Fibroblast of skin of back (primary cell): Measurements from ENCODE around the gene AATK.

Source experiments
- DNase-seq: peaks from one replicate; pipeline ENCODE4 v3.0.0-alpha.2; 2013

Gene AATK

DNA sequence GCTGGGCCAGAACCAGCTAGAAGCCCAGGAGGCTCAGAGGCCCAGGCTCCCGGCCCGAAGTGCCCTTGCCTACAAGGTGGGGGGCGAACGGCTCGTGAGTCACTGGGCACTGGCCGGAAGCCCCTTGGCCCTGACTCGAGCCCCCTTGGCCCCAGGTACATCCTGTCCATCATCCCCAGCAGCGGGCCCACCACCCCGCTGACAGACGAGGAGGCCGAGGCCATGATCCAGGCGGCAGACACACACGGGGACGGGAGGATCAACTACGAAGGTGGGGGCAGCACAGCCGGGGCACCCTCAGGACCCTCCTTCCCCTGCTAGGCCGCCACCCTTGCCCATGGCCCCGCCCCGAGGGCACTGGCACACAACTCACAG is 15.8 kb upstream of the AATK start:
- no peak for DNase-seq

DNA sequence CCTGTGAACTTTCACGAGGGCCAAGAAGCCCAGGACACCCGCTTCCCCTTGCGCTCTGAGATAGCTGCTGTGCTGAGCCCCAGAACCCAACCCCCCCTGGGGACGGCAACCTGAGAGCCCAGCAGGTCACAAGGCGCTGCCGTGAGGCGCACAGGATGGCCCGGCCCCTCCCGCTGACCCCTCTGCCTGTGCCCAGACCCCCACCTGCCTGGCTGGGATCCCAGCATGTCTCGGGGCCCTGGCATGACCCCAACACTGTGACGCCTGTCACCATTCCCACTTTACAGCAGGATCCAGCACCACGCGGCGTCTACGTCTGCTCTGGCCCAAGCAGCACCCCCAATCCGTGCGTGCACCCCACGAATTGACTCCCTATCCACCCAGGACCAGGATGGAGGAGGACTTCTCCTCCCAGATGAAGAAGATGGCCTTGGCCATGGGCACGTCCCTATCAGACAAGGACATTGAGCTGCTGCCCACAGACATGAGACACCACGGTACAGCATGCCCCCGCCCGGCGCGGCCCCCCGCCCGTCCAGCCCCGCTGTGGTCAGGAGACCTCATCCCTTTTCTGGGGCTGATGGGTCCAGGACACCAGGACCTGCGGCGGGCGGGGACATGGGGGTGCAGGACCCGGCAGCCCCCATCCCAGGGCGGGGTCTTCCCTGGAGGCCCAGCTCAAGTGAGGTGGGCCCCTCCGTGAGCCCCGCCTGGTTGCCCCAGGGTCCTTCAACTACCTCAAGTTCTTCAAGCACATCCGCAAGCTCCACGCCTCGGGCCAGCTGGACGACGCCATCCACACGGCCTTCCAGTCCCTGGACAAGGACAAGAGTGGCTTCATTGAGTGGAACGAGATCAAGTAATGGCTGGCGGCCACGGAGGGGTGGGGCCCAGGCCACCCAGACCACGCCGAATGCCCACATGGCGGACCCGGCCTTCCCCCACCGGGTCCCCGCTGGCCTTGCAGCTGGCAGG is 15.1 kb upstream of the AATK start:
- no peak for DNase-seq

- no peak for DNase-seq
Measured at GRCh38 chr17:81179861-81180260, 13.8 kb upstream of the AATK start.

- no peak for DNase-seq
Measured at GRCh38 chr17:81179220-81179619, 13.2 kb upstream of the AATK start.

DNA sequence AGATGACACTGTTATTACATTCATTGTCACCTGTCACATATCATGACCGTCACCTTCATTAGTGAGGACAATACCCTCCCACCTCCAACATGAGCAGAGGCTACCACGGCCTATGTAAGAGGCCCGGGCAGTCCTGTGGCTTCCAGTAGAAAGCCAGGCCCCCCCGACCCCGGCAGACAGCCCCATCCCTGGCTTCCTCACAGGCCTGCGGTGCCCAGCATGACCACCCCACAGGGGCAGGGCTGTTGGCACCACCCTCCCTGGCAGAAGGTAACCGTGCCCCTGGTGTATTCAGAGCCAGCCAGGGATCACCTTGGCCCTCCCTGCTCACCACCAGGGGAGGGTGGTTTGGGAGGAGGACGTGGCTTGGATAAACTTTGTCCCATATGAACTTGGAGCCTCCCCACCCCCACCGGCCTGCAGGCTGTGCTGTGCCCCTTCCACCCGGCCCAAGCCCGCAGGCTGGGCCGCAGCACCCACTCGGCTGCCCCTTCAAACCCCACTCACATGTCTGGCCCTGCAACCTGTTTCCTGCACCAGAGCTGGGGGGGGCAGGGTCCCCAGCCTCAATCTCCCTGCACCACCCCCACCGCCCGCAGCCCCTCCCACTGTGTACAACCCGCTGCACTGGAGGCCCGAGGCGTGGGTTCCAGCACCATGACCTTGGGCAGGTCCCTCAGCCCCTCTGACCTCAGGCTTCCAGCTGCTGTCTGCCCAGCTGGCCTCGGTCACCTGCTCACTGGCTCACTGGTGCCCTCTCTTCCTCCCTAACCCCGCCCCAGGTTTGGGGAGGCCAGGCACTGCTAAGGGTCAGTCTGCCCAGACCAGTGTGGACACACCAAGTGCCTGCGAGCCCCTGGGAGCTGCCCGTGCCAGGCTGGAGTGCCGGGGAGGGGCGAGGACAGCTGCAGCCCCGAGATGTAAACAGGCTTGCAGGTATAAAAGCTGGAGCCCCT is 12.4 kb upstream of the AATK start:
- no peak for DNase-seq

- DNase-seq = peak; percentile 13
Measured at GRCh38 chr17:81176666-81177065, 10.6 kb upstream of the AATK start.

GRCh38 chr17:81173762-81174155 is 7.7 kb upstream of the AATK start:
- DNase-seq = no peak

DNA sequence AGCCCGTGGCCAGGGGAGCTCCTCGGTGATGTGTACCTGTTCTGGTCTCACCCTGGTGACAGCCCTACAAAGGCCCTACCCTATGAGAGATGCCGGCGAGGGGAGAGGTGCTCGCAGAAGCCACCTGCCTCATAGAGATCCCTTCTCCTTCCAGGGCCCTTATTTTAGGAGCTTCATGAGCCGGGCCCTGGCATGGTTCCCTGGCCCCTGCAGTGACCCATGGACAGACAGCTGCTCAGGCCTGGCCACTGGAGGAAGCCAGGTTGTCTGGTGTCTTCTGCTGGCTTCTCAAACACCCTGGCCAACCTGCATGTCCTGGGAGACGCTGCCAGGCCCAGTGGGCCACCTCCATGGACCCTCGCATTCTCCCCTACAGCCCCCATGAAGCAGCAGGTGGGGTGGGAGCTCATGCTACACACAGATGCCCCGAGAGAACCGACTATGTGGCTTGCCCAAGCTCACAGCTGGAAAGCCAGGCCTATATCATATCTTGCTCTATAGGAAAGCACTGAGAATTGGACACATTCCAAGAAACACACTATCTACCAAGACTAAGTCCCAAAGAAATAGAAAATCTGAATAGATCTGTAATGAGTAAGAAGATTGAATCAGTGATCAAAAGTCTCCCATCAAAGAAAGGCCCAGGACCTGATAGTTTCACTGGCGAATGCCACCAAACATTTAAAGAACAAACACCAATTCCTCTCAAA is 7.2 kb upstream of the AATK start:
- peak; percentile 16 for DNase-seq

DNA sequence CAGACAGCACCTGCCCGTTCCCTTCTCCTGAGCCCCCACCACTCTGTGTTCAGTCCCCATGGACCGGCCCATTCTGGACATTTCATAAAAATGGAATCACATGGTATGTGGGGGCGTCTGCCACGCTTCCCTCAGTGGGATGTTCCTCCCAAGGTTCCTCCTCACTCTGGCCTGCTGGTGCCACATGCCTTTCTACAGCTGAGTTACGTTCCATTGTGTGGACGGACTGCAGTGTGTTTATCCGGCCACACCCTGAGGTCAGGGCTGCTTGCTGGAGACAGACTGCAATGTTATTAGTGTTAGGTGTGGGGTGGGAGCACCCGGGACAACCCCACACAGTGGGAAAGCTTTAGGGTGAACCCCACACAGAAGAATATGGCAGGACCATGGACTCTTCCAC is 5.9 kb upstream of the AATK start:
- DNase-seq = peak; percentile 22

GRCh38 chr17:81170727-81171494 is 4.9 kb upstream of the AATK start:
- no peak for DNase-seq

DNA sequence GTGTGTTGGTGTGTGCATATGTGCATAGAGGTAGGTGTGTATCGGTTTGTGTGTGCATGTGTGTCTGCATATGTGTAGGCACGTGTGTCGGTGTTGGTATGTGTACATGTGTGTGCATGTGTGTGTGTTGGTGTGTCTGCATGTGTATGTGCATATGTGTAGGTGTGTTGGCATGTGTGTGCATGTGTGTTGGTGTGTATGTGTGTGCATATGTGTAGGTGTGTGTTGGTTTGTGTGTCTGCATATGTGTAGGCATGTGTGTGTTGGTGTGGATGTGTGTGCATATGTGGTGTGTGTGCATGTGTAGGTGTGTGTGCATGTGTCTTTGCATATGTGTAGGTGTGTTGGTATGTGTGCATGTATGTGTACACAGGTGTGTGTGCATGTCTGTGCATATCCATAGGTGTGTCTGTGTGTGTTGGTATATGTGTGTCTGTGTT is 3.9 kb upstream of the AATK start:
- no peak for DNase-seq

GRCh38 chr17:81167638-81168037 is 1.6 kb upstream of the AATK start:
- DNase-seq = no peak

DNA sequence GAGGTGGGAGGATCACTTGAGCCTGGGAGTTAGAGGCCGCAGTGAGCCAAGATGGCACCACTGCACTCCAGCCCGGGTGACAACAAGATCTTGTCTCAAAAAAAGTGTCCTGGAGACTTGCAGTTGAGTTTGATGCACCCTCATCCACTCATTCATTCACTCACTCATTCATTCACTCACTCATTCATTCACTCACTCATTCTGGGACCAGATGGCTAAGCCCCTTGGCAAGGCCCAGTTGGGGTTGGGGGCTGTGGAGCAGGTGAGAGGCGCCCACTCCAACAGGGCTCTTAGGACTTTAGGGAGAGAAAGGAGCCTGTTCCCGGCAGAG is 1.1 kb upstream of the AATK start:
- DNase-seq = no peak

DNA sequence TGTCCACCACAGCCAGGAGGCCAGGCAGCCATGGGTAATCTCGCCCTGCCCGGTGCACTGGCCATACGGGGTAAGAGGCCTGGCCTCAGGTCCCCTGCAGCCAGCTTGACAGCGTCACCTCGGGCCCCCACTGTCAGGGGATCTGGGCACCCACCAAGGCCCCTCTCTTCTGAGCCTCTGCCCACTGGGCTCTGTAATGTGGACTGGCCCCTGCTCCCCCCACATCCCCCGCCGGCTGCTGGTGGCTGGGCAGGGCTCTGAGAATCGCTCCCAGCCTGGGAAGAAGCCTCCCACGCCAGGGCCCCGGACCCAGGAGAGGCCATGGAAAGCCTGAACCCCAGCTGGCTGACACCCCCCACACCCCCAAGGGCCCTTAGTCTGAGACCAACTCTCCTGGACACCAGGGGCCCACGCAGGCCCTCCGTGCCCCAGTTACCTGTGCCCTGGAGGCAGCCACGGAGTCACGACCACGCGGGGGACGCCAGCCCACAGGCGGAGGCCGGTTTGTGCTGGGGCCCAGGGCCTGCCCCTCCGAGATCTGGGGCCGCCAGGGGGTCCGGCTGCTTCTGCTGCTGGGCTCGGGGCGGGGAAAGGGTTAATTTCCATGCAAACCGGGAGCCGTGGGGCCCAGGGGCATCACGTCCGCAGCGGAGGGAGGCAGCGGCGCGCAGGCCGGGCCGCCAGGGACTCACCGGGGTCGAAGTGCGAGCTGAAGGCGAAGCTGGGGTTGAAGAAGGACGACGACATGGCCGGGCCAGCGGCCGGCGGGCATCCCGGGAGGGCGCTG is 582 bp downstream of the AATK start, which contains the start of gene PVALEF:
Gene PVALEF (plus strand): TSS at position 262 of the 787 bp plus-strand sequence. CDS start 15,720 bp downstream, outside the sequence.
- DNase-seq = no peak

GRCh38 chr17:81164371-81165245 is 1.4 kb downstream of the AATK start:
- no peak for DNase-seq

DNA sequence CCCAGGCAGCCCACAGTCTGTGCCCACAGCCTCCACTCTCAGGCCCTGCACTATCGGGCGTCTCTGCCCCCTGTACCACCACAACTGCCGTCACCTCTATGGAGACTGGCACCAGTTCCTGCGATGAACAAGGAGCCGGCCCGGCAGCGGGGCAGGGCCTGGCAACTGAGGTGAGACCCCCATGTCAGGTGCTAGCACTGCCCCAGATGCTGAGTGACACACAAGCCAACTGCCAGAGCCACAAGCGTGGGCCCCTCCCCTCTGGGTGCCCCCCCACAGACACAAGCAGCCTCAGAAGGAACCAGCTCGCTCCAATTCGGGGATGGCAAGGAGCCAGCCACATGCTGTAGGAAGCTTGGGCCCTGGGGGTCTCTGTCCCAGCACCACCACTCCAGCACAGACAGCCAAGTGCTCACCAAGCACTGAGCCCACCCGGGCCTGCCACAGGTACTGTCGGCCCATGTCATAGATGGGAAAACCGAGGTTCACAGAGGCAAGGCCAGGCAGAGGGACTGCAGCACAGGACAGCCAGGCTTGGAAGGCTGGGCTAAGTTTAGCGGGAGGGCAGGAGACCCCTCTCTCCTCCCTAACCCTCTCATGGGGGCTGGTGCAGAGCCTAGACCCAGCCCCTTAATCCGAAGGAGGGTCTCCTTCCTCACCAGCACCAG is 2.2 kb downstream of the AATK start:
- DNase-seq = no peak

GRCh38 chr17:81163051-81163695 is 2.8 kb downstream of the AATK start:
- DNase-seq = no peak

DNA sequence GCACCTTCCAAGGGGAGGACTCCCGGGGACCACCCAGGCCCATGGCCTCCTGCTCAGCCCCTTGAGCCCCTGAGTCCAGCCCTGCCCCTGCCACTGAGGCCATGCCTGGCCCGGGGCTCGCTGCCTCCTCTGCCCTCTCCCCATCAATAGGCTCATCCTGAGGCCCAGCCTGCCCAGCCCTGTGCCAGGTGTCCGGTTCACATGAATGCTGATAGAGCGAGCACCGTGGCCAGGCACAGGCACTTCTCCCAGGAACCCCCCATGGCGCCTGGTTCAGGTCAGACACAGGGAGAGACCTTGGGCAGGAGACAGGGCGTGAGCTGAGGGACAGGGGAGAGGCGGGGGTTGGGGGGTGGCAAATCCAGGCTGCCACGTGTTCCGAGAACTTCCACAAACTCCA is 3.5 kb downstream of the AATK start:
- no peak for DNase-seq

DNA sequence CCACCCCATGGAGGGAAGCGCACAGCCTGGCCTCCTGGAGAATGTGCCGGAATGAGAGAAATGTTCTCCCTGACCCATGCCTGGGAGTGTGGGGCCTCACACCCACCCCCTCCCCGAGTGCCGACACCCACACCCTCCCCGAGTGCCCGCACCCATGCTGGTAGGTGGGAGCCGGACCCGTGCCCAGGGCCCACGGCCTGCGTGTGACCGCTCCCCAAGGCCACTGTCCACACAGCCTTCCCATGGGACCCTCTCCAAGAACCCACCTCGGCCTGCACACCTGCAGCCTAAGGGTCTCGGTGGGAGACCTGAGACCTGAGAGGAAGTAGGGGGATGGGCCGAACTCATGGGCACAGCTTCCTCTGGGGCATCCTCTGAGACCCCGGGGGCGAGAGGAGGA is 4.0 kb downstream of the AATK start:
- no peak for DNase-seq
